PFSK-1 (cell line): ENCODE data around the gene C1orf21.

Experiments used
- FOXP2 ChIP-seq: optimal IDR thresholded peaks from 2 replicates; pipeline ENCODE3; 2011; ENCODE audit warnings: borderline replicate concordance, control low read depth, inconsistent platforms; ENCODE audit not compliant: insufficient read depth; ENCODE audit errors: extremely low read length, extremely low read depth
- POLR2AphosphoS5 ChIP-seq: IDR thresholded peaks from 2 replicates; pipeline ENCODE4 v1.6.1; 2012; ENCODE audit warnings: low read depth, mild to moderate bottlenecking, control low read depth, low read length, moderate library complexity
- SIN3A ChIP-seq: IDR thresholded peaks from 2 replicates; pipeline ENCODE4 v1.6.1; 2012; ENCODE audit warnings: mild to moderate bottlenecking, low read length, moderate library complexity, borderline replicate concordance; ENCODE audit not compliant: insufficient read depth
- TAF1 ChIP-seq: IDR thresholded peaks from 2 replicates; pipeline ENCODE4 v1.6.1; 2012; ENCODE audit warnings: low read length, control low read depth, borderline replicate concordance; ENCODE audit not compliant: insufficient read depth
- TF ChIP-seq, protein P1 (sequence below), 2 experiments: IDR thresholded peaks; 2 replicates each; pipeline versions ENCODE4 v1.6.1 to v1.8.0; 2011 to 2012; ENCODE audit warnings: low read depth in 2 of 2, low read length in 2 of 2, control low read depth in 1 of 2, inconsistent platforms in 1 of 2, mild to moderate bottlenecking in 1 of 2, moderate library complexity in 1 of 2; ENCODE audit not compliant: insufficient read depth in 1 of 2

Gene C1orf21

DNA sequence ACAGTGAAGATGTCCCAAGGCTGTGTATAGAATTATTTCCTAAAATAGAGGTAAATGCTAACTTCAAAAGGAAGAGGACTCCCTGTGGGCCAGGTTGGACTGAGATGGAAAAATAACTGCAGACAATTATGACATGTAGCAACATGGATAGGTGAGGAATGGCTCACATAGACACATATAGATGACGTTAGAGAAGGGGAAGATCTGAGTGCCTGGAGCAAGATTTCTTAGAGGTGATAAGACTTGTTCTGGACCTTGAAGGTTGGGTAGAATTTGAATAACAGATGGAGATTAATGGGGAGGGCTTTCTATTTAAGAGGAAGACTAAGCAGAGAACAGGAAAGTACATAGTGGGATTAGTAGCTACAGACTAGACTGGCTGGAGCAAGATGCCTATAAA is 76.9 kb downstream of the C1orf21 start:
- TF ChIP-seq FOXP2 (no peak), TAF1 (no peak), POLR2AphosphoS5 (no peak), SIN3A (no peak)
- TF ChIP-seq, protein P1, sequence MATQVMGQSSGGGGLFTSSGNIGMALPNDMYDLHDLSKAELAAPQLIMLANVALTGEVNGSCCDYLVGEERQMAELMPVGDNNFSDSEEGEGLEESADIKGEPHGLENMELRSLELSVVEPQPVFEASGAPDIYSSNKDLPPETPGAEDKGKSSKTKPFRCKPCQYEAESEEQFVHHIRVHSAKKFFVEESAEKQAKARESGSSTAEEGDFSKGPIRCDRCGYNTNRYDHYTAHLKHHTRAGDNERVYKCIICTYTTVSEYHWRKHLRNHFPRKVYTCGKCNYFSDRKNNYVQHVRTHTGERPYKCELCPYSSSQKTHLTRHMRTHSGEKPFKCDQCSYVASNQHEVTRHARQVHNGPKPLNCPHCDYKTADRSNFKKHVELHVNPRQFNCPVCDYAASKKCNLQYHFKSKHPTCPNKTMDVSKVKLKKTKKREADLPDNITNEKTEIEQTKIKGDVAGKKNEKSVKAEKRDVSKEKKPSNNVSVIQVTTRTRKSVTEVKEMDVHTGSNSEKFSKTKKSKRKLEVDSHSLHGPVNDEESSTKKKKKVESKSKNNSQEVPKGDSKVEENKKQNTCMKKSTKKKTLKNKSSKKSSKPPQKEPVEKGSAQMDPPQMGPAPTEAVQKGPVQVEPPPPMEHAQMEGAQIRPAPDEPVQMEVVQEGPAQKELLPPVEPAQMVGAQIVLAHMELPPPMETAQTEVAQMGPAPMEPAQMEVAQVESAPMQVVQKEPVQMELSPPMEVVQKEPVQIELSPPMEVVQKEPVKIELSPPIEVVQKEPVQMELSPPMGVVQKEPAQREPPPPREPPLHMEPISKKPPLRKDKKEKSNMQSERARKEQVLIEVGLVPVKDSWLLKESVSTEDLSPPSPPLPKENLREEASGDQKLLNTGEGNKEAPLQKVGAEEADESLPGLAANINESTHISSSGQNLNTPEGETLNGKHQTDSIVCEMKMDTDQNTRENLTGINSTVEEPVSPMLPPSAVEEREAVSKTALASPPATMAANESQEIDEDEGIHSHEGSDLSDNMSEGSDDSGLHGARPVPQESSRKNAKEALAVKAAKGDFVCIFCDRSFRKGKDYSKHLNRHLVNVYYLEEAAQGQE (IDR thresholded peaks at IDR 0.05; ENCODE audit: insufficient read depth in 1 of 2, low read depth in 2 of 2, low read length in 2 of 2): no peak

GRCh38 chr1:184464757-184465156 is 77.9 kb downstream of the C1orf21 start:
- no peak for TF ChIP-seq TAF1
- no peak for TF ChIP-seq POLR2AphosphoS5
- no peak for TF ChIP-seq SIN3A
- TF ChIP-seq, protein P1 (IDR thresholded peaks at IDR 0.05; ENCODE audit: insufficient read depth in 1 of 2, low read depth in 2 of 2, low read length in 2 of 2): no peak
- TF ChIP-seq FOXP2: no peak

DNA sequence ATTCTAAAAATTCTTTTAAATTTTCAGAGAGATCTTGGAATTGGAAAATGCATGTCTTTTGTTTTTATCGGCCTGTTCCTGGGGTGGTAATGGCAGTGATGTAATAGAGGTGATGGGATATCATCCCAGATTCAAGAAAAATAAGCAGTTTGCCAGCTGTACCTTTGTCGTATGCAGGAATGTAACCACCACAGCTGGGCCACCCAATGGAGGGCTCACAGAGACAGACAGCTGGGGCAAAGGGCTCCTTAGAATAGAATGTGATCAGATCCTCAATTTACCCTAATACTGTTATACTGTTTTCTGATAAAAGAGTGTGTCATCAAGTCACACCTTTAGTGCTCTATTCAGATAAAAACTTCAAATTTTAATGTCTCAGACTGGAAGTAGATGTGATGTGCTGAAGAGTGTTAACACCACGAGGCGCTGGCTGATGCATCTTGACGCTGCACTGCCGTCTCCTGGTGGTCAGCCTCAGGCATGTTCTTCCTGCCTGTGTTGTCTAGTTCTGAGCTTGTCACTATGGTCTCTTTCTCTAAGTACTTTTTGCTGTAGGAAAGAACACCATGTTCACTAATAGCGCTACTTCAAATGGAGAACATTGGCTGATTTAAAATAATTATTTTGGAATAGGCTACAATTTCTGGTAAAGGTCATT is 78.8 kb downstream of the C1orf21 start:
- no peak for TF ChIP-seq POLR2AphosphoS5
- TF ChIP-seq, protein P1 (IDR thresholded peaks at IDR 0.05; ENCODE audit: insufficient read depth in 1 of 2, low read depth in 2 of 2, low read length in 2 of 2): no peak
- peak; percentile 68 for TF ChIP-seq FOXP2
- no peak for TF ChIP-seq SIN3A

DNA sequence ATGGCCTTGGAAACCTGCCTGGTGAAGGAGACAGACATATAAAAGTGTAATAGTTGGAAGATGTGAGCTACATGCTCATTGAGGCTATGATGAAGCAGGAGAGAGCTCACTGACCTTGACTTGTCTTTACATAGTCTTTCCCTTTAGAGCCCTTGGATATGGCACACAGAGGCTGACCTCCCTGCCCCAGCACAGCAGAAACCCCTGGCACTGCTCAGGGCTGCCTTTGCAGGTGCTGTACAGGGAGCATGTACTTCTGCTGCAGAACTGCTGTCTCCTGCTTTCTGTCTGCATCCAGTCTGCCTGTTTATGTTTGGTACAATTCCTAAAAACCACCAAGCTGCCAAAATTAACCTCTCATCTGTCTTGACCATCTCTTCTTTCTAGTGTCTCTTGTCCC is 80.5 kb downstream of the C1orf21 start:
- TF ChIP-seq POLR2AphosphoS5 (no peak), FOXP2 (no peak), TAF1 (no peak), SIN3A (no peak)
- TF ChIP-seq, protein P1 (IDR thresholded peaks at IDR 0.05; ENCODE audit: insufficient read depth in 1 of 2, low read depth in 2 of 2, low read length in 2 of 2): no peak

DNA sequence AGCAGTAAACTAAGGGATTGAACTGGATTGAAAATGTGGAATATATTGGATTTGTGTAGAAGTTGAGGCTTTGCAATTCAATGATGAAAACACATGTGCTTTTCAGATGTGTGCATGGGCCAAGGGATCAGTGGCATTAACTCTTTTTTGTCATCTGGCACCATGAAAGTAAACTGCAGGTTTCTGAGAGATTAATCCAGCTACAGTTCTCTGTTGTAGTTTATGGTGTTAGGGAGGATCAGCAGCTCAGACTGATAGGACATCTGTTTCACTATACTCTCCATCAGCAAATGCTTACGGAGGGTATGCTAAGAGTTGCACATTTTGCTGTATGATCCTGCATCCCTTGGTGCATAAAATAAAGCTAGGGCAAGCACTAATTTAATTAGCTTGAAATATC is 82.6 kb downstream of the C1orf21 start:
- TF ChIP-seq POLR2AphosphoS5 (no peak), SIN3A (no peak), TAF1 (no peak), FOXP2 (no peak)
- TF ChIP-seq, protein P1 (IDR thresholded peaks at IDR 0.05; ENCODE audit: insufficient read depth in 1 of 2, low read depth in 2 of 2, low read length in 2 of 2): no peak
